Colon (tissue), 2 donors: ENCODE results near the gene ARID5B.

Experiments
- FAIRE-seq: peaks from 2 replicates; lab custom pipeline; 2012; peaks lifted over from hg19 to GRCh38; lab: Jason Lieb, UNC
- donor health status: control.
- donor health status: control.

The ARID5B gene

DNA sequence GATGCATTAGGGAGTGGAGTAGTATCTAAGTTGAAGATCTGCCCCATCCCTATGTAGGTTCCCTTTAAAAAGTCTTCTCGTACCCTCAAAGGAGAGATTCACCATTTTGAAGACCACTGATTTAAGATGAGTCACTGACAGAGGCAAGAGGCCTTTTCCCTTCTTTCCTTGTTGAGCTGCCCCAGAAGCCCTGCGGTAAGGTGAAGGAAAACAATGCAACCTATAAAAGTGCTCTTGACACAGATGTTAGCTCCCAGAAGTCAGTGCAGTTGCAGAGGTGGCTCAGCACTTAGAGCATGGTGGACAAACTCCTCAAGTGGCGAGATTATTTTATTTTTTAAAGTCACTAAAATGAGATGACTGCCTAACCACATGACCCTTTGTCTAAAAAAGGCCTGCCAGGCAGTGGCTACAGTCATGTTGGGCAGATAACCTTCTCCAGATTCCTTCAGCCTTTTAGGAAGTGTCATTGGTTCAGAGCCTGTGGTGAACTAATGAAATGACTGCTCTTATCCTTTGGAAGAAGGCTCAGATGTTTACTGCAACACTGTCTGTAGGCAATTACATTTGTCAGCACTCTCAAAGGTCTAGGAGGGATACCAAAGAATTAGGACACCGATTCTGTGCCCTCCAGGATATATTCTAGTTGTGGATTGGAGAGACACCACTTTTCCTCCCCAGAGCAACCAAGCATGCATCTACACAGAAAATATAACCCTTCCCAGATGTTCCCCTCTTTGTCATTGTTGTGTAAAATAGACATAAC, 88.7 kb downstream of the ARID5B start:
- FAIRE-seq, result no peak

DNA sequence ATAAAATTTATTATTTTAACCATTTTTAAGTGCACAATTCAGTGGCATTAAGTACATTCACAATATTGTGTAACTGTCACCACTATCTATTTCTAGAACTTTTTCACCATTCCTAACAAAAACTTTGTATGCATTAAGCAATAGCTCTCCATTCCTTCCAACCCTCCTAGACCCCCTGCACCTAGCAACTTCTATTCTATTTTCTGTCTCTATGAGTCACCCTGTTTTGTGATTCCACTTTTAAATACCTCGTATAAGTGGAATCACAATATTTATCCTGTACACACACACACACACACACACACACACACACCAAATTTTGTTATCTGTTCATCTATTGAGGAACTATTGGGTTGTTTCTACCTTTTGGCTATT, 89.2 kb downstream of the ARID5B start:
- no peak for FAIRE-seq

DNA sequence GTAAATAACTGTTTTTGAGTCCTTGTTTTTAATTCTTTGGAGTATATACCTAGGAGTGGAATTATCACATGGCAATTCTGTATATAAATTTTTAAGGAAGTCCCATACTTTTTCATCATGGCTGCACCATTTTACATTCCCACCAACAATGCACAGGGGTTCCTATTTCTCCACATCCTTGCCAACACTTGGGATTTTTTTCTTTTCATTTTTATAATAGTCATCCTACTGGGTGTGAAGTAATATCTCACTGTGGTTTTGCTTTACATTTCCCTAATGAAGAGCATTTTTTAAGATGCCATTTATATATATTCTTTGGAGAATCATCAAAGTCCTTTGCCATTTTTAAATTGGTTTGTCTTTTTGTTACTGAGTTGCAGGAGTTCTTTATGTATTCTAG, 89.7 kb downstream of the ARID5B start:
- no peak for FAIRE-seq

DNA sequence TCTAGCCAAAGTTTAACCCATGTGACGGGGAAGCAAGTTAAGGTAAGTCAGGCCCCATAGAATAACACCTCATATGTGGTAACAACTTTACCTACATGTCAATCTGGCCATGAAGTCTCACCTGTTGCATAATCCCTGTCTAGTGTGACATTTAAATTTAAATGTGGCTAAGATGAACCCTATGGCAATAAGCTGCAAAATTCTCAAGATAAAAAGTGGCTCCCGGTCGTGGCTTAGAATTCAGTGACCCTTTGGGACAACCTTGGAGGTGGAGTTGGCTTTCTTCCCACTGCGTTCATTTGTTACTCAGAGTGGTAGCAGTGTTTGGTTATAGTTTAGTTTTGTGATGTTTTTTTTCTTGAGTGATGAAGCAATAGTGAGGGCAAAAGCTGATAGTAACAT, 90.6 kb downstream of the ARID5B start:
- no peak for FAIRE-seq

DNA sequence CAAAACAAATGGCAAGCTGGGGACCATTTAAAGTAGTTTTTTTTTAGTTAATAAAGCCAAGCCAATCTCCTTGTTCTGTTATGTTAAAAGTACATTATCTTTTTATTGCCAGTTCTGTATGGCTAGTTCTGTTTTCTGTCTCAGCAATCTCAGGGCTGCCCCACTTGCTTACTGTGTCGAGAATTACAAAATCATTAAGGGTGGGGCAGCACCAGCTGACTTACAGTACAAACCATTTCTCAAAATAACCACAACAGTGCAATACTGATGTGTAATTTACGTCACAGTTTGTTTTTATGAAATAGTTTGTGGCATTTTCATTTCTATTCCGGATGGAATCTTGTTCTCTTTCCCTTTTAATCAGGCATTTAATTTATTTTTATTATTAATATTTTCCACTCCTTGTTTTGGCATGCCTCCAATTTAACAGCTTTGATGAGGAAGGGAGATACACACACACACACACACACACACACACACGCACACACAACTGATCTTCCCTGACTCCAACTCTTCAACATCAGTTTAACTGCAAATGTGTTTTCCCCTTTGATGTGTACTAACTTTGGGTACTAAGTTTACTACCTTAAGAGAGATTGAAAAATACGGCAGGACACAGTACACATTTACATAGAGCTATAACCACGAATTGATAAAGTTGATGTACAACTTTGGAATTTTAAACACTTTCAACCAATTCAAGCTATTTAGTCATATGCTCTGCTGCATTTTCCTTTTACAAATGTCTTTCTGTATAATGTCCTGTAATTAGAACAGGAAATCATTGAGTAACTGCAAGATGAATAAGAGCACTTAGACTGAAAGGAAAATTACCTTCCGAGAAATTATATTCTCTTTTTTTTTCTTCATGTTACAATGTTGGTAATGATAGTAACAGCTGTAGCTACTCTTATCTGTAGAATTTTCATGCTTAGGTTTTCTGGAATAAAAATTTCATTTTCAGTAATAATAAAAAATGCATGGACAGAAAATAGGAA, 91.5 kb downstream of the ARID5B start:
- FAIRE-seq, result no peak

DNA sequence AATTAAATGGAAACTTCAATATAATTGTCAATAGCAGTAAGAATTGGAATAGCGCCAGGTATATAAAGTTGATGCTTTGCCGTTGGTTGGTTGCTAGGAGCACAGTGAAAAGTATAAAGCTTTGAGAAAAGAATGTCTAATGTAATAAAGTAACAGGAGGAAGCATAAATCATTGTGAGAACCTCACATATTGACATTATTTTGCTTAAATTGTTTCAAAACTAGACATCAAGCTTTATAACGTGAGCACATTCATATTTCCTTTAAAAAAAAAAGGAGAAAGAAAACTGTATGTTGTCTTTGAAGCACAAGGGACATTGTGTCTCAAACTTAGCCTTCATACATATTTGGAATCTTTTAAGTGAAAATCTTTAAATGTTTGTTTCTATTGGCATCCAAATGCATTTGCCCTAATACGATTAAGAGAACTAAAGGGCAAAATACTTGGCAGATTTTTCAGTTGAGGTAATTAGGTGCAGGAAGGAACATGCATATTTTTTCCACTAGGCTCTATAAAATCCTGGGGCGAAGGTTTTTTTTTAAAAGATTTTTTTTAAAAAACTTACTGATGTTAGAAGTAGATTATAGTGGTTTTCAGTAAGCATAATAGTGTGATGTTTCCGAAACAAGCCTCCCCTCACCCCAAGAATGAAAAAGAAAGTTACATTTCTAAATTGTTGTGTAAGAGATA, 92.4 kb downstream of the ARID5B start:
- no peak for FAIRE-seq

DNA sequence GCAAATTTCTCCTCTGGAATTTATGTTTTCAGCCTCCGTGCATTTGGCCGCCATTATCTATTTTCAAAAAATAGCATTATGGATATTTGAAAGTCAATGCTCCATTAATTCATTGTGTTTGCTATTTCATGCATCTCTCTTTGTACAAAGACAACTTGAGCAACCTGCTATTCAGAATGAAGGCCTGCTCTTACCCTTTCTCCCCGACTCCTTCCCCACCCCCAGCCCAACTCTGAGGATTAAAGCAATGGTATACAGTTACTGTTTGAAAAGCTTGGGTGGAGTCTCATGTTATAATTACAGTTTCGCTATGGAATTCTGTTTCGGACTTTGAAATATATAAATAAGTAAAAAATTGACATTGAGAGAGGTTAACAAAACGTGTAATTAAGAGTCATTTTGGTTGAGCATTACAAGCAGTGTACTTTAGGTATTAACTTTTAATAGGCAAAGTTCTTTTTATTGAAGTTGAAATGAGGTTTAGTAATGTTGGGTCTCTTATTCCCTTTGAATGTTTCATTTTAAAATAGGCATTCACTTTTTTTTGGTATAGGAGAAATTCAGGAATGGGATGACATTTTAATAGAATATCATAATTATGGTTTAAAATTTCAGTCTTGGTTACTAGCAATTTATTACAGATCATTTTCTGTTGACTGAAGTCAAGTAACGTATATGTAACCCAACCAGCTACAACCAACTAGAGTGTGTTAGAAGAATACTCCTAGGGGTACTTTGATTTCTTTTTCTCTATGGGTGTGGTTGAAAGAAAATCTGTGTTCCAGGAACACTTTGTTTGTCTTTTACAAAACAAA, 93.1 kb downstream of the ARID5B start:
- no peak for FAIRE-seq

DNA sequence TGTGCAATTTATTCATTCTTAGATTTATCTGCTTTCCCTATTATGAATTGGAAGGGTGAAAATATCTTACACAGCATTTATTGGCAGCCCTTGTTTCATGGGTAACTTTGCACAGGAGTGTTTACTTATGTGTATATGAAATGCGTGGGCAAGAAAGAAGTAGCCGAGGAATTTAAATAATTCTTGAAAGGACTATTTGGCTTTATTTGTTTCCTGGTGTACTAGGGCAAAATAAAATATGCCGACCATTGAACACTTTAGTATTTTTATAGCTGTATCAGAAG, 93.7 kb downstream of the ARID5B start:
- no peak for FAIRE-seq

DNA sequence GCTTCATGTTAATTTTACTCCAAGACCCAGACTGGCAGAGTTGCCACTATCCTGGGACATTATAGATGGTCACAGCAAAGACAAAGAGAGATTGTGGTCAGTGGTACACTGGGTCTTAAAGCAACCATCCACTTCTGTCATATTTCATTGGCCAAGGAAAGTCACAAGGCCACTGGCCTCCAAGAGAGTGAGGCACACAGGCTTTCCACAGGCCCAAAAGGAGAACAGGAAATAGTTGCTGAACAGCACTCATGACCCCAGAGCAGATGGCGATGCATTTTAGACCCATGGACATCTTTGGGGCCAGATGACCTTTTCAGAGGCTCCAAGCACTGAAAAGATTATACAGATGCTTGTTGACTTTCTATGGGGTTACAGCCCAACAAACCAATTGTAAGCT, 97.4 kb downstream of the ARID5B start:
- no peak for FAIRE-seq

DNA sequence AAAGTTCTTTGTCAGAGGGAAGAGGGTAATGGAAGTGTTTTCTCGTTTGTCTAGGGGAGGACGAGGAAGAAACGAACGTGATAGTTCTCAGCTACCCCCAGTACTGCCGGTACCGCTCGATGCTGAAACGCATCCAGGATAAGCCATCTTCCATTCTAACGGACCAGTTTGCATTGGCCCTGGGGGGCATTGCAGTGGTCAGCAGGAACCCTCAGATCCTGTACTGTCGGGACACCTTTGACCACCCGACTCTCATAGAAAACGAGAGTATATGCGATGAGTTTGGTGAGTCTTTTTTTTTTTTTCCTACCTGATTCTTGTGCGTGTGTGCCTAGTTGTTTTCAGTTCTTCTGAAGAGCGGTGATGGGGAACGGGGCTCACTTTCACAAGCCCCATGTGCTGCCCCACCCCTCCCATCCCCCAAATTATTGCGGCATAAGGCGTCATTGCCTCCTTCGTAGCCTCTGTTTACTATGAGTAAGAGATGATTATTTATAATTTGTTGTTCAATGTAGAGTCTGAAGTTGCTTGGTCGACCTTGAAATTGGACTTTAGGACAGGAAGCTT, 98.6 kb downstream of the ARID5B start:
- no peak for FAIRE-seq

DNA sequence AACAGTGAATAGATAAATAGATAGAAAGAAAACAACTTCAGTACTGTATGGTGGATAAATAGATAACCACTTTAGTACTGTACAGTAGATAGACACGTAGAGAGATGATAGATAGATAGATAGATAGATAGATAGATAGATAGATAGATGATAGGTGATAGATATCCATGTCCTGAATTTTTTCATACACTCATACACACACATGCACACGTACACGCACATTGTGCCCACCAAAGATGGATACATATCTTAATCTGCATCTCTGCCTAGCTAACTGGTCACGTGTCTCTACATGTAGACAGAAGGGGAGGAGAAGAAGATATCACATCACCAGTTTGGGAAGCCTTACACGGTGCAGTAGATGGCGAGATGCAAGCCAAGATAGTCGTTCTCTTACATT, 99.2 kb downstream of the ARID5B start:
- FAIRE-seq, result no peak

DNA sequence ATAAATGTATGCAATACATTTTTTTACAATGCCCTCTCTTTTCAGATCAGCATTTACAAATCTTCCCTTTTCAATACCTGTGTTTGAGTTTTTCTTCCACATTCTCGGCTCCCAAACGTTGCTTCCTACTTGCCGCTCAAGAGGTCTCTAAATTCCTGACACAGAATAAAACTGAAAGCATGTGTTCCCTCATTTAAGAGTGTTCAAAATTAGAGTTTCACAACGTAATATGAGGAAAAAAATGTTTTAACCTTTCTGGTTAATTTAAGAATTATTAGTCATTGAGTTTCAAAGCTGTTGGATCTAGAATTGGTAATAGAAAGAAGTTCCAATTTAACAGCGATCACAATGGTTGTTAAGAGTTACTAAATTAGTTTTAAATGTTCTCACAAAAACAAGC, 100.4 kb downstream of the ARID5B start:
- no peak for FAIRE-seq

DNA sequence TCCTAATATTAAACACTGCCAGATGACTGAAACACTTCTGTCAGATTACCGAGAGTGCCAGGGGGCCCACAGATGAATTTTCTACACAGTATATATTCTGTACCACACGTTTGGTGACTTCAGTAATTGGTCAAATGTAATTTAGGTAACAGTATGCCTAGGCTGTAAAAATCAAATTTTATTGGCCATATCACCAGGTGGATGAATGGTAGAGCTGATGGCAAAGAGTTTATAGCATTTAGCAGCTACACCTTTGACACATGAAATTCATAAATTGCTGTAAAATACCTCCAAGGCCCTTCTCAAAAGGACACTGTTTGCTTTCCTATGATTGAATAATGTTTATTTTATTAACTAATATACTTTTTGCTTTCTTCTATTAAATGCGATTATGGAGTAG, 101.3 kb downstream of the ARID5B start:
- no peak for FAIRE-seq

DNA sequence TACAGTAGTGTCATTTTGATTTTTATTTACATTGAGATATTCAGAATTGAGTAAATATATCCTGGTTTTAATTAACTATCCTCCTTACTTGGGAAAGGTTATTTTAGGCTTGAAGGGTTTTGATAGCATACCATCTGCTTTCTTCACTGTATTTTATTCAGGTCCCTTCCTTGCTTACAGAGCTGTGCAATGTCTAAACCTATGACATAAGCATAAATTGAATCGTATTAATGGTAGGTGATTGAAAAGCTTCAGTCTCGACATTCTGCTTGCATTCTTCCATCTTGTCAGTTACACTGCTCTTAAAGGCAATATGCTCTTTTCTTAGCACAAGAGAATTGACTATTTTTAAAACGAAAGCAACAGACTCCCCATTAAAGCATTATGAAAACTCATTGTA, 102.5 kb downstream of the ARID5B start:
- no peak for FAIRE-seq

DNA sequence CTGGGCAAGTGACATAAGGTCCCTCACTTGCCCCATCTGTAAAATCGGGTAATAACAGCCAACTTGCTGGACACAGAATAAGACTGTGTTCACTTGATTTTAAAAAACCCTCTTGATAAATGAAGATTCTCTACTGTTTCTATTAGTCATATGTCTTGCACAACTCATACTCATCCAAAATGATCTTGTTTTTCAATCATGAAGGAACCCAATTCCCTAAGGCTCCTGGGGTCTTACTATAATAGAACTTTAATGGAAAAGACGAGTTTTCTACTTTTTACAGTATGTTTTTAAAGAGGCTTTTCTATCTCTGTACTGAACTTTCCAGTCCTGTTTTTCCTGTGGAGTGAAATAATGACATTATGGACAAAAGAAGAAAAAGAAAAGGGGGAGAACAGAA, 103.8 kb downstream of the ARID5B start:
- FAIRE-seq, result no peak

DNA sequence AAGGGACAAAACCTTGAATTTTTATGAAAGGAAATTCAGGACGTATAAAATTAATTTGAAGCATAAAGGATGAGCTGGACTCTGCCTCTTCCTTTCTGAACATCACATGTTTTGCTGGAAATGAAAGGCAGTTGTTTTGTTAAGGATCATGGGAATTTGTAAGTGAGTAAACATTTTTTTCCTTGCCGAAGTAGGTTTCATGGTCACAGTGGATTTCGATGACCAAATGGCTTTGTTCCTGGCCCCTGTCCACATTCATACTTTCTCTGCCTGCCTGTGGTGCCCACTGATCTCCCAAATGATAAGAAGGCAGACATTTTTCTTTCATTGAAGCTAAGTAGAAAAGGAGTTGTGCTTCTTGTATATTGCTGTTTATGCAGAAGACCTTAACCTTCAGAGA, 104.2 kb downstream of the ARID5B start:
- FAIRE-seq, result no peak

DNA sequence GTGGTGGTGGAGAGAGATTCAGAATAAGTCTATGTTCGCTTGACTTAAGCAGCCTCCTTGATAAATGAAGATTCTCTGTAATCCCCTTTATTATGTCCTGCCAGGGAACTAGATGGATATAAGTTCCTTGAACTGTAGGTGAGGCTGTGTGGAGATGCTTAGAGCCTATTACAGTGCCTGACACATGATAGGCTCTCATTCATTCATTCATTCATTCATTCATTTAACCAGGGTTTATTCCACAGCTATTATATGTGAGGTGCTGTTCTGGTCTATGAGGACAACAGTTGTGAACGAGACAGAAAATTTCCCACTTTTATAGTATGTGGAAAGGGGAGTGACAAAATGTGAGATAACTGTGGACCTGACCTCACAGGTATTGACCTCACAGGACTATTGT, 105.6 kb downstream of the ARID5B start:
- no peak for FAIRE-seq

DNA sequence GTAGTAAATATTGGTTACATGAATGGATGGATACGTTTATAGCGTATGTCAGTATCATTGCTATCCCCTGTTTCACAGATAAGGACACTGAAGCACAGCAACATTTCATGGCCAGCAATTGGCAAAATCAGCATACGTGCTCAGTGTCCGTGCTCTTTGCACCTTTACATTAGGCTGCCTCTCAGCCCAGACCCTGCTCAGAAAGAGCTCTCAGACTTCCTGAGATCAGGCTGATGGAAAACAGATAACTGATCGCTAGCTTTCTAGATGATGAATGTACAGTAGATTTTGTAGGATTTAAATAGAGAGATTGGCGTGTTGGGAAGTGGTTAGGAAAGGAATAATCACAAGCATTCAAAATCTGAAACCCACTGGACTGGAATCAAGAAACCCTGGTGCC, 106.7 kb downstream of the ARID5B start:
- FAIRE-seq, result no peak

DNA sequence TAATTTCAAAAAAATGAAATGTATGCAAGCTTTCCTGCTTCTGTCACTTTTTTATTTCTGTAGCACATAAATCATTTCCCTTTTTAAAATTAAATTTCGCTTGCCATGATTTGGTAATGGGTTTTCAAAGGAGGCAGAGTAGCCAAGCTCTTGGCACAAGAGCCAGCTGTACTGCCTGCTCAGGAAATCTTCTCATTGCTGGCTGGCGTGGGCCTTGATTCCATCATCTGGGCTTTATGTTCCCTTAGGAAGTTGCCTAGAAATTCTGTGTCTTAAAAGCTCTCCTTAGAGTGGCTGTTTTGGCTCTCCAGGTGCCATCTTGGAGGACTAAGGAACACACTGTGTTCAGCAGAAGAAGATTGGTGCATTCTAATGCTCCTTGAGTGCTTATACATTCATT, 107.4 kb downstream of the ARID5B start:
- FAIRE-seq, result no peak

DNA sequence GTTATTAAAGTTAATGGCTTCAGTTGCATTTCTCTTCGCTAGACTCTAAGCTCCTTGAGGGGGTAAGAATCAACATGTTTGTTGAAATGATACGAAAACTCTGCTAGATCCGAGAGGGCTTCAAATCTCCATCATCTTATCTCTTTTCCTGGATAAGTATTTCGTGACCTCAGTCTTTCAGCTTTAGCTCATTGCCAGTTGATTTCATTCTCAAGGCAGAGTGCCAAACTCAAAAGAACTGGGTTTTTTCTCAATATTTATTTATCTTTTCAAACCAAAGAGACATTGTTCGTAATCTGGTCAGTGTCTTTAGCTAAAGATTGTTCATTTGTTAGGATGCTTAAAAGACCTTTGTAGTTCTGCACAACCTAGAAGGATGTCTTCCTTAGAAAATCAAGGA, 108.9 kb downstream of the ARID5B start:
- FAIRE-seq, result no peak

DNA sequence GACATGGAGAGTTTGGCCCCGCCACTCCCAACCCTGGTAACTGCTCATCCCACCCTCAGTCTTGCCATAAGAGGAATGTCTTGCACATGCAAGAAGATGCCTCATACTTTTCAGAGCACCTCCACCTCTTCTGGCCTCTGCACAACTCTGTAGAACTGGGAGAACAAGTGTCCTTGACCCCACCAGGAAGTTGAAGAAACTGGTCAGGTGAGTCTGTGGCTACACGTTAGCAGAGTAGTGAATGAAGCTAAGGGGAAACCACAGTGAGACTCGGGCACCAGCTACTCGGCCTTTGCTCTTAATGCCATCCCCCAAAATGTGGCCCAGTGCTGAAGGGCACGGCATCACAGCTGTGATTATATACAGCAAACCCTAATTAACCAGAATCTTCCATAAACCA, 110.1 kb downstream of the ARID5B start:
- no peak for FAIRE-seq

DNA sequence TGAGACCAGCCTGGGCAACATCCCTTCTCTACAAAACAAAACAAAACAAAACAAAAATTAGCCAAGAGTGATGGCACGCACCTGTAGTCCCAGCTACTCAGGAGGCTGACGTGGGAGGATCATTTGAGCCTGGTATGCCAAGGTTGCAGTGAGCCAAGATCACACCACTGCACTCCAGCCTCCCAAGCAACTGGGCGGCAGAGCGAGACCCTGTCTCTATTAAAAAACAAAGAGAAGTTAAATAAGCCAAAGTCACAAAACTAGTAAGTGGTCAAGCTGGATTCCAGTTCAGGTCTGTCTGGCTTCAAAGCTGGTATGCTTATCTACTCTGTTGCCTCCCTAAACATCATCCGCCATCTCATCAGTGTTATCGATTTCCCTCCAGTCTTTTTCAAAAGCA, 110.8 kb downstream of the ARID5B start:
- no peak for FAIRE-seq
